HG03060 (cell line): ENCODE results near the gene RPA3.
"Not testable (repeated sequence)": the region's sequence is repeated elsewhere in the genome, so short reads cannot be mapped to it uniquely, and the experiment has no call there.

Experiments used
- ATAC-seq: cut with Tn5 transposase; IDR thresholded peaks from one replicate; pipeline ENCODE4 v1.9.1; 2021; ENCODE audit warnings: low read depth, moderate number of reproducible peaks; ENCODE audit not compliant: unreplicated experiment

RPA3 gene

DNA sequence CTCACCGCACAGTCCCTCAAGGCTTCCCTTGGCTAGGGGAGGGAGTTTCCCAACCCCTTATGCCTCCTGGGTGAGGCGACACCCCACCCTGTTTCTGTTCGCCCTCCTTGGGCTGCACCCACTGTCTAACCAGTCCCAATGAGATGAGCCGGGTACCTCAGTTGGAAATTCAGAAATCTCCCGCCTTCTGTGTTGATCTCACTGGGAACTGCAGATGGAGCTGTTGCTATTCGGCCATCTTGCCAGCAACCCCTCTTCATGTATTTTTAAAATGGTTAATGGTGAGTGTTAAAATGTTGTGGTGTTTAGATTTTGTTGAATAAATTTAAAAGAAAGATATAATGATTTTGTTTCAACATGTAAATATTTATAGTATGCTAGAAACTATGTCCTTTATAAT, 55.9 kb downstream of the RPA3 start:
- no peak for ATAC-seq

DNA sequence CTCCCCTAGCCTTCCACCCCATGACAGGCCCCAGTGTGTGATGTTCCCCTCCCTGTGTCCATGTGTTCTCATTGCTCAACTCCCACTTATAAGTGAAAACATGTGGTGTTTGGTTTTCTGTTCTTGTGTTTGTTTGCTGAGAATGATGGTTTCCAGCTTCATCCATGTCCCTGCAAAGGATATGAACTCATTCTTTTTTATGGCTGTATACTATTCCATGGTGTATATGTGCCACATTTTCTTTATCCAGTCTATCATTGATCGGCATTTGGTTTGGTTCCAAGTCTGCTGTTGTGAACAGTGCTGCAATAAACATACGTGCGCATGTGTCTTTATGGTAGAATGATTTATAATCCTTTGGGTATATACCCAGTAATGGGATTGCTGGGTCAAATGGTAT, 61.9 kb downstream of the RPA3 start:
- not testable (repeated sequence) for ATAC-seq

DNA sequence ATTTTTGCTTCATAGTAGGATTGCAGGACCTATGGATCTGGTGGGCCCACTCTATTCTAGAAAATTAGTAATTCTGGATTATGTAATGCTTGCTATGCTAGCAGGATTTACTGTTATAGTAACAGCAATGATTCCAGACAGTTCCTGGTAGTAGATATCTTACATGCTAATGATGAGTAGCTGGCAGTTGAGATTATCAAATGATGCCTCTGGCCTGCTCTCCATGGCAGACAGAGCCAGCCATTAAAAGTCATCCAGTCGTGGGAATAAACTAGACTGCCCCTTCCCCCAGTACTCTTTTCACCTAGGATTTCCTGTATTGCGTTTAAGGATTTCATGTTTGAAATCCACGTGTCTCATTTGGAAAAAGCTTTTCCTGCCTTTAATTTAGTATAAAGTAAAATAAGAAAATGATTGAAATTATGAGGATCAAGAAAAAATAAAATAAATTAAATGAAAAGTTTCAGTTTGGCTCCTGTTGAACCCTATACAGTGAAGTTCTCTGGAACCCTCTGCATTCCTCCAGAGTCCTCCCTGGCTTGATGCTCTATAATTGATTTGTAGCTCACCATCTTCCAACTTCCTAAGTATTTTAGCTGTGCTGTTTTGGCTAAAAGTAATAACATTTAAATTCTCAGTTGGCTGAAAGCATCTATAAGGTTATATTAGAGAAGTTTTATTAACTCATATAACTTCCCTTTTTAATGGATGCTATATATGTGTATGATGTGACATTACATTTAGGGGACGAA, 63.3 kb downstream of the RPA3 start:
- ATAC-seq: no peak

DNA sequence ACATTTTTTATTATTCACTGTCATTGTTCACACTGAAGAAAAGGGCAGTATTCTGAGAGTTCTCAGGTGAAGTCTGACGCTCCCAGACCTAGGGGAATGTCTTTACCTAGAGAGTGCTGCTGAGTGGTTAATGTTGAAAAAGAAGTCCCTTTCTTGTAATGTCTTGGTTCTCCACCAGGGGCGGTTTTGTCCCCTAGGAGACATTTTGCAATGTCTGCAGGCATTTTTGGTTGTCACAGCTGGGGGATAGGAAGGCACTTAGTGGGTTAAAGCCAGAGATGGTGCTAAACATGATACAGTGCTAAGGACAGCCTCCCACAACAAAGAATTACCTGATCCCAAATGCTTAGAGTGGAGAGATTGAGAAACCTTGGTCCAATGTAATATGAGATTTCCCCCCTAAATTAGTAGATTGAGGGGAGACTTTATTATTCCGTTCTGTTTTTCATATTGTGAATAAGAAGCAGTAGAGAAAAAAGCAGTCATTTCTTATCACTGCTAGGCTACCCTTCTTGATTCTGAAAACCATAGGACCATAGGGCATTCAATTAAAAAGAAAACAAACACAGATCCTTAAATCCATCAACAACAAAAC, 64.7 kb downstream of the RPA3 start:
- ATAC-seq: no peak

DNA sequence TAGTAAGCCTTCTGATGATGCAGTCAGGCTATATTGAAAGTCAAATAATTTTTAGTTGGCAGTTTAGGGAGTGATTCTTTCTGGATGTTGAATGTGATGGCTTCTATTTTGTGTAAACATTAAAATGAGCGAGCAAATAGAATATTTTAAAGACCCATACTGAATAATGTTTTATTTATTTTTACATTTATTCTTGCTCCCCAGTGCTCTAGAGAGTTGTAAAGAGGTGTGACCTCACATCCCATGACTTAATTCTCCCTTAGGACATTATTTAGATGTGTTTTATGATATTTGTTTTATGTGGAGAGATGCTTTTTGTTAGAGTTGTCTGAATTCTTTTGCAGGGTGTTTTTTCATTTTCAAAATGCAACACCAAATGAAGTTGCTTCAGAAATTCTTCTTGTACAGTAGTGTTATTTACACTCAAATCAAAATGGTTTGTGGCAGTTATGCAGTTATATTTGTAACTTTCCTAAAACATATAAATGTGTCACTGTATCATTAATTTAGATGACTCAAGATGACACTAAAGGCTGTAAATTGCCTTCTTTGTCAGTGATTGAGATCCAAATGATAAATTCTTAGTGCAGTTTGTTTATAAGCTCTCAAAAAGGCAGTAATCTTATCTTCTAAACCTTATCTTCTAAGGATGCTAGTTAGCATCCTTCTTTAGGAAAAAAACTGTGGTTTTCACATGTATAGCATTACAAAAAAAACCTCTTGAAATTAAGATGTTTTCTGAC, 65.4 kb downstream of the RPA3 start:
- no peak for ATAC-seq

DNA sequence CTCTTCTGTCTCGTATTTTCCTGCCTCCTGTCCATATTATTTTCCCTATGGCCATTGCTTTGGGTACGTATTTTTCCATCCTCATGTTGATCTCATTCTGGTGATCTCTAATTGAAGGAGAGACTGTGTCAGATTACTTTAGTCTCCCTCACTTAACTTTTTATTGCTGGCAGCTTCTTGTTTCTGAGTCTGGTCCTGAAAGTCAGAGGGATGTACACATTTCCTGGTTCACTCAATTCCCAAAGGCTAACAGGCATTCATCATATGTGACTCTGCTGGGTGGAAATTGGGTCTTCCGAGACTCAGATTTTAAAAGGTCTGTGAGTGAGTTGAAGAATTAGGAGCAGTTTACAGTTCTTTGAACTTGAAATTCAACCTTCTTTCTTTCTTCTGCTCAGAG, 66.9 kb downstream of the RPA3 start:
- ATAC-seq: no peak

DNA sequence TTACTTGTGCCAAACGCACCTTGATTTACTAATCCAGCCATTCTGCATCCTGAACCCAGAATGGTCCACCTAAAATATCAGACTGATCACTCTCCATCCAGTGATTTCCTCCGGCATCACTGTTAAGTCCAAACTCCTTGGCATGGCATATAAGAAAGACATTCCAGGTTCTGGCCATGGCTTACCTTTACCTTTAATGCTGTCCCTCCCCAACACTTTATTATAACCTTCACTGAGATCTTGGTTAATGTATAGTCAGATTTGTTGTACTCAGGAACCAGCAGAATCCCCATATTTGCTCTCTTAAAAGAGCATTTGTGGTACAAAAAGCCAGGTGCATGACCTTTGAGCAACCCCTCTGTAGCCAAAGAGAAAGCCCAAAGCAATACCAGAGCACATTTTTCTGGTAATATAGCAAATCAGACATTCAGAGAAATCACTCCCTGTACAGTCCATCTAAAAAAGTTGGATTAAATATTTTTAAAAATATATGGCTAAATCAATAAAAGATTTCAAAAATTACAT, 67.7 kb downstream of the RPA3 start:
- ATAC-seq: no peak

DNA sequence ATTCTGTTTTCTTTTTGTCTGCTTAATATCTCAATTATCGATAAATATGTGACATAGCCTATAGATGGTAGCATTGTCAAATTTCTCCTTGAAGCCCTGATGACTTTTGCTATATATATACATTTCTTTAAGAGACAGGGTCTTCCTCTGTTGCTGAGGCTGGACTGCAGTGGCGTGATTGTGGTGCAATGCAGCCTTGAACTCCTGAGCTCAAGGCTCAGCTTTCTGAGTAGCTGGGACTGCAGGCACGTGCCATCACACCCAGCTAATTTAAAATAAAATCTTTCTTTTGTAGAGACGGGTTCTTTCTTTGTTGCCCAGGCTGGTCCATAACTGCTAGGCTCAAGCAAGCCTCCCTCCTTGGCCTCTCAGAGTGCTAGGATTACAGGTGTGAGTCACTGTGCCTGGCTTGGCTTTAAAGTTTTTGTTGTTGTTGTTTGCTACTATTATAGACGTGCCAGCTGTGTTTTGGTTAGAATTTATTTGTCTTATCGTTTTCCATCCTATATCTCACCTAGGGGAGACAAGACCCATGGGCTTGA, 70.8 kb downstream of the RPA3 start:
- no peak for ATAC-seq

DNA sequence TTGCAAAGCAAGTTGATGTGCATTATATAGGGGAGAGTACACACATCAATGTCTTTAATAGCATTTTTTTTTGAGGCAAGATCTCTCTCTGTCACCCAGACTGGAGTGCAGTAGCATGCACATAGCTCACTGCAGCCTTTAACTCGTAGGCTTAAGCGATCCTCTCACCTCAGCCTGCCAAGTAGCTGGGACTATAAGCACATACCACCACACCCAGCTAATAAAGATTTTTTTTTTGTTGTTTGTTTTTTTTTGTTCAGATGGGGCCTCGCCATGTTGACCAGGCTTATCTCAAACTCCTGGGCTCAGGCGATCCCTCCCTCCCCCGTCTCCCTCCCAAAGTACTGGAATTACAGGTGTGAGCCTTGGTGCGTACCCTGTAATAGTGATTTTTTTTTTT, 76.3 kb downstream of the RPA3 start:
- ATAC-seq: no peak

DNA sequence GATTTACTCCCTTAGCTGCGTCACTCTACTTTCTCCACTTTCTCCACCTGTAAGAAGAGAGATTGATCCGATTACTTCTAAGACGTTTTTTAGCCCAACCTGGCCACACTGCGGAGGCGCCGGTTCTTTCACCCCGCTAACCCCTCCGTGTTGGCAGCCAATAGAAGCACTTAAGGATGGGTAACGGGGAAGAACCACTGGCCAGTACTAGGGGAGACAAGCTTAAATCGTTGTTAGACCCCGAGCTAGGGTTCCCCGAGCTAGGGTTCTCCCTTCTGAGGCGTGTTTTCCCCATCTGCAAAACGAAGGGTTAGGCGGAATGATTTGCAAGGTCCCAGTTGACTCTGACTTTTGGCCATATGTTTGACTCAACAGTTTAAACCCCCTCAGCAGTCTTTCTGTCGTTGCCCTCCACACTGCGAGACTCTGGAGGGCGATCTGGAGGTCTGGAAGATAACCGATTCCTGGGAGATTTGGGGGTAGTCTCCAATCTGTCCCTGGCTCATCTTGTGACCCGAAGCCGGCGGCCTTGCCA, 77.2 kb downstream of the RPA3 start:
- peak; percentile 4 for ATAC-seq

DNA sequence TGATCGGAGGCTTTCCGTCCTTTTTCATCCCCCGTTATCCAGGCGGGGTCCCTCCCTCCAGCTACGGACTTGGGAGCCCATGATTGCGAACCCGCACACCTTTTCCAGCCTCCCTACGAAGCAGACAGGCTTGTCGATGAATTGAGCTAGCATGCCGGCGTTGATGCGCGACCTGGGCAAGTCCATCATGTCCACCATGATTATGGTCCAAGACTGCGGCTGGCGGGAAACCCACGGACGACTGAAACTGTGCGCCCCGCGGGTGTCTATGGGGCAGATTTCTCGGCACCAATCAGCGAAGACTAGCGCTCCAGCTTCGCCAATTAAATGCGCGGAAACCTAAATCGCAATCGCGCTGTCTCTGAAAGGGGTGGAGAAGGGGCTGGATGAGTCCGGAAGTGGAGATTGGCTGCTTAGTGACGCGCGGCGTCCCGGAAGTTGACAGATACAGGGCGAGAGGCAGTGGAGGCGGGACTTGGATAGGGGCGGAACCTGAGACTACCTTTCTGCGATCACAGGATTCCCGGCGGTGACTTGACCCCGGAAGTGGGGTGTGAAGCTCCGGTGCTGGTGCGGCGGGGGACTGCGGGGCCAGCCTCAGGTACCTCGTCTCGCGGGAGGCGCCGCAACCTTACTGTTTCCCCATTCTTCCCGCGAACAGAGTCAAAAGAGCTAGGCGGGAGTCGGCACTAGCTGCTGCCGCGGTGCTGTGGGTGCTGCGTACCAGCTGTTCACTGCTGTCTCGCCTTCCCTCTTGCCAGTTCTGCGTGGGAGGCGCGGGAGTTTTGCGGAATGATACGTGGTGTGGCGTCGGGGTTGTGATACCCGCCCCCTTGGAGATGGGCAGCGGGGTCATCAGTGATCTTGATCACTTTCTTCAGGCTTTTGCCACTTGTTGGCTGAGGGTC, 77.9 kb downstream of the RPA3 start, which contains the start of gene UMAD1:
TSS of gene UMAD1 (plus strand) at position 532 of the 908 bp plus-strand sequence. CDS start 32,620 bp downstream, outside the sequence.
- ATAC-seq: peak; percentile 99

DNA sequence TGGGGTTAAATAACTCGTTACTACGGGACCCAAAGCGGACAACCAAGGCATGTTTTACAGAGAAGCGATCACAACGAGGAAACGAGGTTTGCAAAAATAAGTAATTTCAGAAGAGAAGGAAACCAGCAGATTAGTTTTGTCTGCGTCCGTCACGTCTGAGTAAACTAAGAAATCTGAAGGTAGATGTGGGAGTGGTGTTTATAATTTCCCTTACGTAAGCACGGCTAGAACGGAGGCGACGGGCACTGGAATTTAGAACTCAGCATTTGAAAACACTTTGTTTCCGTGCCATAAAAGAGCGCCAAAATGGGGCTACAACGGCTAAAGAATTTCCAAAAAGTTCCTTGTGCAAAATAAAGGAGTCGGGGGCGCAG, 78.6 kb downstream of the RPA3 start:
- no peak for ATAC-seq

DNA sequence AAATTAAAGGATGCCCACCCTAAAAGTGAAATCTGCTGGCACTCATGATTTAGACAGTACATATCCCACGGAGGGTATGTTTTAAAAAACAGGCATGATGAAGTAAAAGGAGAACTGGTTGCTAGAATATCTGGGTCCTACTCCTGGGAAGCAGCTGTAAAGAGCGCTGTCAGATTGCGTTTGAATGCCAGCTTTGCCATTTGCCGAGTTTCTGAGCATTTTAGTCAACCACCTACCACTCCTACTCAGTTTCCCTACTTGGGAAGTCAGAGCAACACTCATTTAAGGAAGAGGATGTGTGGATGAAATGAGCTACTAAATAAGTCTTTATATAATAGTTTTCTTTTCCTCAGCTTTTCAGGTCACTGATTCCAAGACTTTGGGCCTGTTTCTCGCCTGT, 79.0 kb downstream of the RPA3 start:
- ATAC-seq: no peak

DNA sequence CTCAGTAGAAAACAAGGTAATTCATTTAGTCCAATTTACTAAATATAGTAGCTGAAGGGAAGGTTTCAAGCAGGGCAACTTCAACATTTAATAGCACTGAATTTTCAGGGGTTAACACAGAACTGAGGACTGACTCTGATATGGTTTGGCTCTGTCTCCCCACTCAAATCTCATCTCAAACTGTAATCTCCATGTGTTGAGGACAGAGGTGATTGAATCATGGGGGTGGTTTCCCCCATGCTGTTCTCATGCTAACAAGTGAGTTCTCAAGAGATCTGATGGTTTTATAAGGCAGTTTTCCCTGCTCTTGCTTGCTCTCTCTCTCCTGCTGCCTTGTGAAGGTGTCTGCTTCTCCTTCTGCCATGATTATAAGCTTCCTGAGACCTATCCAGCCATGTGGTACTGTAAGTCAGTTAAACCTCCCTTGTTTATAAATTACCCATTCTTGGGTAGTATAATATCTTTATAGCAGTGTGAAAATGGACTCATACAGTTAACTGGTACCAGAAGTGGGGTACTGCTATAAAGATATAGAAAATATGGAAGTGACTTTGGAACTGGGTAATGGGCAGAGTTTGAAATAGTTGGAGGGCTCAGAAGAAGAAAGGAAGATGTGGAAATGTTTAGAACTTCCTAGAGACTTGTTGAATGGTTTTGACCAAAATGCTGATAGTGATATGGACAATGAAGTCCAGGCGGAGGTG, 87.6 kb downstream of the RPA3 start:
- no peak for ATAC-seq

DNA sequence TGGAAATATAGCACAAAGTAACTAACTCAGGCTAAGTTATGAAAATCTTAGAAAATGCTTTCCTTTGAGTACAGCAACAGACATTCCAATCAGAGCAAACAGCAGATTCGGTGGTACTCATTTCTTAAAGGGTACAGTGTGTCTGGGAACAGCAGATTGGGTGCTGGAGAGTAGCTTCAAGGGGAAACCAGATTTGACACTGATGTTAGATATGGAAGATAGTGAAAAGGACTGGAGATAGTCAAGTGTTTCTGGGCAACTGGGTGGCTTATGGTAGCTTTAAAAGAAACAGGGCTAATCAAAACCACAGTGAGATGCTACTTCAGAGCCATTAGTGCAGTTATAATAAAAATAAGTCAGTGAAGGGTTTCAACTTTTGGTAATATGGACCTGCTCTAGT, 89.9 kb downstream of the RPA3 start:
- no peak for ATAC-seq

DNA sequence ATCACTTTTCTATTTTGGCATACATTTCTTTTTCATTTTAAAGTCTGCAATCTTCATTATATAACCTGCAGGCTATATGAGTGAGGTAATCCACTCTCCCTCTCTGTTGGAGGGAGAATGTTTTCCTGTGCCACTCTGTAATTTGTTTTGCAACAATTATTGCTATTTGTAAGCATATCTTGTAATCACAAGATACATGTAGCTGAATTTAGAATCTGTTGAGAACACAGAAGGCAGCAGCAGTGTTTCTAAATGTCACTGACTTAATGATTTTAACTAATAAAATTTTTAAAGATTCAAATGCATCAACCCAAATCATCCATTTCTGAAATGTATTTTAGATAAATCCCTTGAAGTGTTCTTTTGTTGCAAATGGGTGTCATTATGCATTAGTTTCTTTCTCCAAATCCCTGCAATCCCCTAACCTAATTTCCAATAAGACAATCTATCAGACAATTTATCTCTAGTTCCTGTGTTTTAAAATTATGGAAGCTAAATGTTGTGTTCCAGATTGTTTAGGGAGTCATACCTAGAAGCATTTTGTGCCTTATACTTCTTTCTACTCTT, 97.7 kb downstream of the RPA3 start:
- no peak for ATAC-seq

DNA sequence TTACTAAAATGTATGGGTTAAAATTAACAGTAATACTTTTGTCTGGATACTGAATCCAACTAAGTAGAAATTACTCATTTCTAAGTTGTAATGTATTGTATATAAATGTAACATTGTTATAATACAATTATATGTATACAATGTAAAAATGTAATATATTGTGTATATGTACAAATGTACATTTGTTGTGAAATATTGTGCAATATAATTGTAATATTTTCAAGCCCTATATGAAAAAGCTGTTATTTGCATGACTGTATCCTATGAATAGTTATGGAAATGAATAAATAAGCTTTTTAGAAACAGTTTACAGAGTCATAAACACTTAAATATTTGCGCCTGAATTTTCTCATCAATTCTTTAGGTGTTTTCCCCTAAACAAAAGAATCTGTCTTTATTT, 98.2 kb downstream of the RPA3 start:
- no peak for ATAC-seq

DNA sequence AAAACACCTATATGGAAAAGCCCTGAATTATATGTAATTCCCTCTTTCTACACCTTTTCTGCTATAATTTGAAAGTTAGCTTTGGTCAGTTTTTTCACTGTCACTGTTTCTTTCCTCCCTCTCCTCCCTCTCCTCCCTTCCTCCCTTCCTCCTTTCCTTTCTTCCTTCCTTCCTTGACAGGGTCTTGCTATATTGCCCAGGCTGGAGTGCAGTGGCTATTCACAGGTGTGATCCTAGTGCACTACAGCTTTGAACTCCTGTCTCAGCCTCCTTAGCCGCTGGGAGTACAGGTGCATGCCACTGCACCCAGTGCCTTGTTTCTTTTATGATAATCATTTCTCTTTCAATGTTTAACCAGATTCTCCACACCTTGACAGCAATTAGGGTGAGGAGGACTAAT, 100.0 kb downstream of the RPA3 start:
- no peak for ATAC-seq

DNA sequence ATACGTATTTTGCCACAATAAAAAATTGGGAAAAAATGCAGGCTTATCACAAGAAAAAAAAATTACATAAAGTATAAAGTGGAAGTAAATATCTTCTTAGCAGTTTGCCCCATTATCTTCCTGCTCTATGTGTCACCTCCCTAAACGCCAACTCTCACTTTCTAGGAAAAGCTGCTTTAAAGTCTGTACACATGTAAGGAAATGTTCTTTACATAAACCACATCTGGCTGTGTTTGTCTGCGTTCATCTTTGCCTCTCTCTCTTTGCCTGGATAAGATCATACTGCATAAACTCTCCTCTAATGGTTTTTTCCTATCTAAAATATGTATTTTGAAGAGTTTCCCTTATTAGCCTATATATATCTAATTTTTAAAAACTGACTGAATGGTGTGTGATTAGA, 100.9 kb downstream of the RPA3 start:
- ATAC-seq: no peak
